Panc1 (cell line): Measurements from ENCODE around the gene COG3. TPM values are rescaled to one million over a fixed set of nuclear protein-coding genes. Genes with fewer than 3 reads are reported as not detected.

ENCODE experiments used
- ATAC-seq: fragments of 200-7000 bp; cut with Tn5 transposase; 2 replicates; pipeline ENCODE4 v1.9.1; 2020; ENCODE audit warnings: mild to moderate bottlenecking, moderate library complexity
- BruUV-seq: library from RNA; stranded (reverse); fragments of 400-500 nt; replicated peaks from 2 replicates; lab custom pipeline; 2021; lab: Mats Ljungman, UMichigan
- CTCF ChIA-PET: fragments of 300-600 bp; sonication (Branson Sonifier 250); formaldehyde crosslinking; loops from one replicate; lab custom pipeline; 2022; ENCODE audit warnings: antibody characterized with exemption; lab: Charles Lee
- POLR2A ChIA-PET: fragments of 300-600 bp; sonication (Branson Sonifier 250); formaldehyde crosslinking; loops from one replicate; lab custom pipeline; 2022; ENCODE audit warnings: antibody characterized with exemption; lab: Charles Lee
- DNase-seq: peaks from one replicate; pipeline ENCODE4 v3.0.0-alpha.2; 2010; ENCODE audit warnings: low read depth, low spot score
- H3K27ac ChIP-seq: 2 replicates; pipeline ENCODE4 v1.5.1; 2011; ENCODE audit warnings: mild to moderate bottlenecking, low read length, inconsistent platforms
- H3K27me3 ChIP-seq: fragments of 200-500 bp; sonication (Bioruptor generic); 2 replicates; pipeline ENCODE4 v1.6.0; 2014; ENCODE audit warnings: low read length, inconsistent platforms; ENCODE audit not compliant: control insufficient read depth, insufficient read depth
- H3K36me3 ChIP-seq: fragments of 200-500 bp; sonication (Bioruptor generic); 2 replicates; pipeline ENCODE4 v1.5.1; 2014; ENCODE audit warnings: inconsistent platforms, mild to moderate bottlenecking, low read length, moderate library complexity; ENCODE audit not compliant: control insufficient read depth, insufficient read depth
- H3K4me1 ChIP-seq: 2 replicates; pipeline ENCODE4 v1.5.1; 2011; ENCODE audit warnings: inconsistent platforms, mild to moderate bottlenecking, low read length, moderate library complexity; ENCODE audit not compliant: control insufficient read depth, insufficient read depth
- H3K4me3 ChIP-seq, 2 experiments: 2 replicates each; pipeline ENCODE4 v1.5.1; 2011 to 2012; ENCODE audit warnings: low read depth in 2 of 2, low read length in 2 of 2, mild to moderate bottlenecking in 2 of 2, inconsistent platforms in 1 of 2, moderate library complexity in 1 of 2
- H3K9me3 ChIP-seq: fragments of 200-500 bp; sonication (Bioruptor generic); 2 replicates; pipeline ENCODE4 v1.5.1; 2014; ENCODE audit warnings: low read depth, mild to moderate bottlenecking, inconsistent platforms, low read length, moderate library complexity; ENCODE audit not compliant: control insufficient read depth, insufficient read depth
- POLR2AphosphoS5 ChIP-seq: IDR thresholded peaks from 2 replicates; pipeline ENCODE4 v1.6.1; 2012; ENCODE audit warnings: mild to moderate bottlenecking, low read depth, low read length, moderate library complexity
- SIN3A ChIP-seq: IDR thresholded peaks from 2 replicates; pipeline ENCODE4 v1.6.1; 2012; ENCODE audit warnings: low read depth, mild to moderate bottlenecking, low read length, moderate library complexity, borderline replicate concordance; ENCODE audit not compliant: insufficient read depth
- TCF7L2 ChIP-seq: IDR thresholded peaks from 2 replicates; pipeline ENCODE4 v1.6.1; 2011; ENCODE audit warnings: mild to moderate bottlenecking, low read depth, low read length, inconsistent platforms
- in situ Hi-C: cut with HindIII; loops from 2 replicates; pipeline ENCODE4 v1.10.0; 2016; ENCODE audit warnings: low sequenced_read_pairs, low pct_unique_long_range_greater_than_20kb
- intact Hi-C: fragments of 100-400 bp; cut with micrococcal nuclease; formaldehyde crosslinking; loops from one replicate; pipeline ENCODE4 v1.10.0; 2022; ENCODE audit not compliant: unreplicated experiment
- total RNA-seq: library from RNA; stranded (reverse); gene quantifications from one replicate; pipeline ENCODE4 v1.2.1, GENCODE V29; 2021; ENCODE audit not compliant: unreplicated experiment
- TF ChIP-seq, protein P1 (sequence below): fragments of 450-650 bp; IDR thresholded peaks from 2 replicates; pipeline ENCODE4 v1.5.1; 2017; ENCODE audit warnings: mild to moderate bottlenecking
- TF ChIP-seq, protein P2 (sequence below), 2 experiments: IDR thresholded peaks; 2 replicates each; pipeline ENCODE4 v1.6.1; 2011 to 2012; ENCODE audit warnings: low read depth in 2 of 2, control low read depth in 1 of 2, low read length in 1 of 2, mild to moderate bottlenecking in 1 of 2, moderate library complexity in 1 of 2; ENCODE audit not compliant: insufficient read depth in 1 of 2

The COG3 gene
- total RNA-seq, 1 experiment from 2014 or later, result 13.6 TPM

DNA sequence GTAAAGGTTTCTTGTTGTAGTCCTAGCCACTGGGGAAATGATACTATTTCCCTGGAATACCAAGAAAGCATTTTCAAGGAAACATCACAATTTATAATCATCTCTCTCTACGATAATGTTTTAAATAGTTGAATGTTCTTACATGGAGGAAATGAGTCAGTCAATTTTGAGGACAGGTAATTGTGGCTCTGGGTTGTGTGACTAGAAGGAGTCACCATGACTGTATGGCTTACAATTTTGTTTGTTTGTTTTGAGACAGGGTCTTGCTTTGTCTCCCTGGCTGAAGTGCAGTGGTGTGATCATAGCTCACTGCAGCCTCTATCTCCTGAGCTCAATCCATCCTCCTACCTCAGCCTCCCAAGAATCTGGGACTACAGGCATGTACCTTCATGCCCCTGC lies 47.4 kb downstream of the COG3 start:
- no peak overlapping the region for H3K27ac ChIP-seq
- no peak for TF ChIP-seq TCF7L2
- no peak for TF ChIP-seq SIN3A
- TF ChIP-seq, protein P1, sequence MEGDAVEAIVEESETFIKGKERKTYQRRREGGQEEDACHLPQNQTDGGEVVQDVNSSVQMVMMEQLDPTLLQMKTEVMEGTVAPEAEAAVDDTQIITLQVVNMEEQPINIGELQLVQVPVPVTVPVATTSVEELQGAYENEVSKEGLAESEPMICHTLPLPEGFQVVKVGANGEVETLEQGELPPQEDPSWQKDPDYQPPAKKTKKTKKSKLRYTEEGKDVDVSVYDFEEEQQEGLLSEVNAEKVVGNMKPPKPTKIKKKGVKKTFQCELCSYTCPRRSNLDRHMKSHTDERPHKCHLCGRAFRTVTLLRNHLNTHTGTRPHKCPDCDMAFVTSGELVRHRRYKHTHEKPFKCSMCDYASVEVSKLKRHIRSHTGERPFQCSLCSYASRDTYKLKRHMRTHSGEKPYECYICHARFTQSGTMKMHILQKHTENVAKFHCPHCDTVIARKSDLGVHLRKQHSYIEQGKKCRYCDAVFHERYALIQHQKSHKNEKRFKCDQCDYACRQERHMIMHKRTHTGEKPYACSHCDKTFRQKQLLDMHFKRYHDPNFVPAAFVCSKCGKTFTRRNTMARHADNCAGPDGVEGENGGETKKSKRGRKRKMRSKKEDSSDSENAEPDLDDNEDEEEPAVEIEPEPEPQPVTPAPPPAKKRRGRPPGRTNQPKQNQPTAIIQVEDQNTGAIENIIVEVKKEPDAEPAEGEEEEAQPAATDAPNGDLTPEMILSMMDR, result no peak
- no peak for TF ChIP-seq POLR2AphosphoS5
- TF ChIP-seq, protein P2, sequence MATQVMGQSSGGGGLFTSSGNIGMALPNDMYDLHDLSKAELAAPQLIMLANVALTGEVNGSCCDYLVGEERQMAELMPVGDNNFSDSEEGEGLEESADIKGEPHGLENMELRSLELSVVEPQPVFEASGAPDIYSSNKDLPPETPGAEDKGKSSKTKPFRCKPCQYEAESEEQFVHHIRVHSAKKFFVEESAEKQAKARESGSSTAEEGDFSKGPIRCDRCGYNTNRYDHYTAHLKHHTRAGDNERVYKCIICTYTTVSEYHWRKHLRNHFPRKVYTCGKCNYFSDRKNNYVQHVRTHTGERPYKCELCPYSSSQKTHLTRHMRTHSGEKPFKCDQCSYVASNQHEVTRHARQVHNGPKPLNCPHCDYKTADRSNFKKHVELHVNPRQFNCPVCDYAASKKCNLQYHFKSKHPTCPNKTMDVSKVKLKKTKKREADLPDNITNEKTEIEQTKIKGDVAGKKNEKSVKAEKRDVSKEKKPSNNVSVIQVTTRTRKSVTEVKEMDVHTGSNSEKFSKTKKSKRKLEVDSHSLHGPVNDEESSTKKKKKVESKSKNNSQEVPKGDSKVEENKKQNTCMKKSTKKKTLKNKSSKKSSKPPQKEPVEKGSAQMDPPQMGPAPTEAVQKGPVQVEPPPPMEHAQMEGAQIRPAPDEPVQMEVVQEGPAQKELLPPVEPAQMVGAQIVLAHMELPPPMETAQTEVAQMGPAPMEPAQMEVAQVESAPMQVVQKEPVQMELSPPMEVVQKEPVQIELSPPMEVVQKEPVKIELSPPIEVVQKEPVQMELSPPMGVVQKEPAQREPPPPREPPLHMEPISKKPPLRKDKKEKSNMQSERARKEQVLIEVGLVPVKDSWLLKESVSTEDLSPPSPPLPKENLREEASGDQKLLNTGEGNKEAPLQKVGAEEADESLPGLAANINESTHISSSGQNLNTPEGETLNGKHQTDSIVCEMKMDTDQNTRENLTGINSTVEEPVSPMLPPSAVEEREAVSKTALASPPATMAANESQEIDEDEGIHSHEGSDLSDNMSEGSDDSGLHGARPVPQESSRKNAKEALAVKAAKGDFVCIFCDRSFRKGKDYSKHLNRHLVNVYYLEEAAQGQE (IDR thresholded peaks at IDR 0.05; ENCODE audit: insufficient read depth in 1 of 2, low read depth in 2 of 2, low read length in 1 of 2), result no peak
- ATAC-seq (no peak), DNase-seq (no peak)
- no TSS peak for BruUV-seq
- peaks cover 11% of the 10 kb centered on the region for H3K36me3 ChIP-seq
- no peaks in the 10 kb centered on the region for H3K27me3 ChIP-seq
- ChIA-PET CTCF (no interaction called here), POLR2A (no interaction called here)
- H3K4me3 ChIP-seq, result no peak overlapping the region
- intact Hi-C loops, result no loop called here
- H3K9me3 ChIP-seq, result no peaks in the 10 kb centered on the region
- H3K4me1 ChIP-seq, result no peaks in the 10 kb centered on the region; the same call in 1 of the 2 replicates
- in situ Hi-C loops, result no loop called here

DNA sequence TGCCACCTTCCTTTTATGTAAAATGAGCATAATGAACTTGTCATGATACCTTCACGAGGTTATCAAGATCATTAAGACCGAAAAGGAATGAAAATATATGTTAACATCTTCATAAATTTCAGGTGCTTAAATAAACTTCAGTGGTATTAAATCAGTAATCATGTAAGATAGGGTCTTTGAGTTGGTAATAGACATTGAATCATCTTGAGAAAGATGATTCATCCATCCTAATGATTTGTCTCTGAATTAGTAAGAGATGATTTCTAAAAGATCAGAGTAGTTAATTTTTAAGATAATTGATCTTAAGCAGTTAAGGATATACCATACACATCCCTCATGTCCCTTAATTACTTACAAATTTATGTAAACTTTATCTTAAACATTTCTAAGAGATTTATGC lies 52.0 kb downstream of the COG3 start:
- TF ChIP-seq SIN3A, result no peak
- TF ChIP-seq POLR2AphosphoS5, result no peak
- TF ChIP-seq, protein P2 (IDR thresholded peaks at IDR 0.05; ENCODE audit: insufficient read depth in 1 of 2, low read depth in 2 of 2, low read length in 1 of 2), result no peak
- TF ChIP-seq, protein P1, result no peak
- TF ChIP-seq TCF7L2, result no peak
- H3K27me3 ChIP-seq, result no peaks in the 10 kb centered on the region
- H3K27ac ChIP-seq, result no peak overlapping the region
- no peaks in the 10 kb centered on the region for H3K4me1 ChIP-seq
- in situ Hi-C loops (no loop called here), intact Hi-C loops (no loop called here)
- CTCF ChIA-PET, result no interaction called here
- BruUV-seq, result no TSS peak
- H3K36me3 ChIP-seq, result peaks cover 23% of the 10 kb centered on the region
- ATAC-seq, result no peak
- POLR2A ChIA-PET, result no interaction called here
- DNase-seq, result no peak
- no peaks in the 10 kb centered on the region for H3K9me3 ChIP-seq
- H3K4me3 ChIP-seq, result no peak overlapping the region
